GM23338 (cell line): Measurements from ENCODE around the gene NLK. TPM values are rescaled to one million over a fixed set of nuclear protein-coding genes. Genes with fewer than 3 reads are reported as not detected.

Experiments
- ATAC-seq: fragments of 200-7000 bp; cut with Tn5 transposase; 3 replicates; pipeline ENCODE4 v1.9.1; 2020
- DNase-seq: peaks from one replicate; pipeline ENCODE4 v3.0.0-alpha.2; 2015; ENCODE audit warnings: low spot score
- H2AFZ ChIP-seq: fragments of 200-600 bp; sonication (generic); 2 replicates; pipeline ENCODE4 v1.8.0; 2016; ENCODE audit warnings: antibody characterized with exemption, mild to moderate bottlenecking, moderate library complexity
- H3F3A ChIP-seq: fragments of 200-600 bp; sonication (generic); replicated peaks from 2 replicates; pipeline ENCODE4 v1.8.0; 2017; ENCODE audit warnings: antibody characterized with exemption, mixed run types, low read depth
- H3K27ac ChIP-seq: fragments of 200-600 bp; sonication (generic); 2 replicates; pipeline ENCODE4 v1.6.1; 2016; ENCODE audit warnings: low read depth
- H3K27me3 ChIP-seq: fragments of 200-600 bp; sonication (generic); 2 replicates; pipeline ENCODE4 v1.8.0; 2016; ENCODE audit warnings: mild to moderate bottlenecking, mixed run types, moderate library complexity; ENCODE audit not compliant: insufficient read depth
- H3K36me3 ChIP-seq: fragments of 200-600 bp; sonication (generic); 2 replicates; pipeline ENCODE4 v1.8.0; 2016; ENCODE audit warnings: mild to moderate bottlenecking; ENCODE audit not compliant: insufficient read depth
- H3K4me1 ChIP-seq: fragments of 200-600 bp; sonication (generic); 2 replicates; pipeline ENCODE4 v1.8.0; 2016; ENCODE audit warnings: mild to moderate bottlenecking, moderate library complexity; ENCODE audit not compliant: insufficient read depth
- H3K4me2 ChIP-seq: fragments of 200-600 bp; sonication (generic); 2 replicates; pipeline ENCODE4 v1.7.1; 2017; ENCODE audit warnings: mixed run types
- H3K4me3 ChIP-seq: fragments of 200-600 bp; sonication (generic); 2 replicates; pipeline ENCODE4 v1.6.1; 2016; ENCODE audit warnings: mixed run types
- H3K79me2 ChIP-seq: fragments of 200-600 bp; sonication (generic); replicated peaks from 2 replicates; pipeline ENCODE4 v1.8.0; 2017; ENCODE audit warnings: mild to moderate bottlenecking; ENCODE audit not compliant: insufficient read depth
- H3K9me2 ChIP-seq: fragments of 200-600 bp; sonication (generic); 2 replicates; pipeline ENCODE4 v1.8.0; 2017; ENCODE audit not compliant: insufficient read depth
- H4K20me1 ChIP-seq: fragments of 200-600 bp; sonication (generic); replicated peaks from 2 replicates; pipeline ENCODE4 v1.8.0; 2017; ENCODE audit warnings: mild to moderate bottlenecking; ENCODE audit not compliant: insufficient read depth
- H3K27ac Mint-ChIP-seq: 2 replicates; pipeline ENCODE4 v1.8.0; 2020; ENCODE audit warnings: inconsistent platforms, mild to moderate bottlenecking, moderate library complexity, mixed read lengths
- H3K27me3 Mint-ChIP-seq: 3 replicates; pipeline ENCODE4 v1.8.0; 2022; ENCODE audit warnings: low read depth, mild to moderate bottlenecking, moderate library complexity, mixed read lengths, inconsistent platforms; ENCODE audit not compliant: insufficient read depth, poor library complexity
- H3K36me3 Mint-ChIP-seq: 3 replicates; pipeline ENCODE4 v1.8.0; 2021; ENCODE audit warnings: low read depth, mild to moderate bottlenecking, inconsistent platforms, moderate library complexity, mixed read lengths
- H3K4me1 Mint-ChIP-seq: 3 replicates; pipeline ENCODE4 v1.8.0; 2020; ENCODE audit warnings: mild to moderate bottlenecking, inconsistent platforms, mixed read lengths
- H3K4me3 Mint-ChIP-seq: 3 replicates; pipeline ENCODE4 v1.8.0; 2021; ENCODE audit warnings: moderate library complexity, mild to moderate bottlenecking, inconsistent platforms, mixed read lengths
- H3K9me3 Mint-ChIP-seq: 3 replicates; pipeline ENCODE4 v1.8.0; 2020; ENCODE audit warnings: moderate library complexity, mild to moderate bottlenecking, inconsistent platforms, mixed read lengths
- CTCF ChIP-seq, 2 experiments: fragments of 200-600 bp in 1 of 2; sonication (generic) in 1 of 2; conservative IDR thresholded peaks; 2 replicates each; pipeline versions ENCODE4 v1.5.1 to v1.6.1; 2016 to 2017; ENCODE audit warnings: antibody characterized with exemption in 2 of 2, low read depth in 2 of 2, mild to moderate bottlenecking in 2 of 2, moderate library complexity in 1 of 2
- EZH2phosphoT487 ChIP-seq: fragments of 200-600 bp; sonication (generic); IDR thresholded peaks from one replicate; pipeline ENCODE4 v1.8.1; 2018; ENCODE audit warnings: antibody characterized with exemption; ENCODE audit not compliant: unreplicated experiment
- NANOG ChIP-seq: IDR thresholded peaks from 2 replicates; pipeline ENCODE4 v1.6.1; 2016; ENCODE audit warnings: antibody characterized with exemption, borderline replicate concordance
- STAT1 ChIP-seq: IDR thresholded peaks from one replicate; pipeline ENCODE4 v1.6.1; 2016; ENCODE audit warnings: antibody characterized with exemption; ENCODE audit not compliant: unreplicated experiment
- ZNF114 ChIP-seq: fragments of 250-450 bp; sonication (Bioruptor Pico); IDR thresholded peaks from 2 replicates; pipeline ENCODE4 v1.5.0; 2020; ENCODE audit warnings: mild to moderate bottlenecking, moderate library complexity
- ZNF462 ChIP-seq: fragments of 250-450 bp; sonication (Bioruptor Pico); IDR thresholded peaks from 2 replicates; pipeline ENCODE4 v1.5.0; 2020; ENCODE audit warnings: mild to moderate bottlenecking, moderate library complexity
- polyA plus RNA-seq: library from polyadenylated mRNA; unstranded; fragments of >200 nt; fragmentation: Nextera tagmentation; extraction: Ambion mirVana; gene quantifications from 2 replicates; pipeline ENCODE4 v1.2.1, GENCODE V29; 2016
- total RNA-seq: library from RNA; depleted of rRNA; stranded (reverse); fragments of >200 nt; shearing (Covaris generic); gene quantifications from 2 replicates; pipeline ENCODE4 v1.2.3, GENCODE V29; 2014

The NLK gene
- total and polyA plus RNA-seq, 2 experiments from 2014 or later: 34.7 to 78.5 TPM

DNA sequence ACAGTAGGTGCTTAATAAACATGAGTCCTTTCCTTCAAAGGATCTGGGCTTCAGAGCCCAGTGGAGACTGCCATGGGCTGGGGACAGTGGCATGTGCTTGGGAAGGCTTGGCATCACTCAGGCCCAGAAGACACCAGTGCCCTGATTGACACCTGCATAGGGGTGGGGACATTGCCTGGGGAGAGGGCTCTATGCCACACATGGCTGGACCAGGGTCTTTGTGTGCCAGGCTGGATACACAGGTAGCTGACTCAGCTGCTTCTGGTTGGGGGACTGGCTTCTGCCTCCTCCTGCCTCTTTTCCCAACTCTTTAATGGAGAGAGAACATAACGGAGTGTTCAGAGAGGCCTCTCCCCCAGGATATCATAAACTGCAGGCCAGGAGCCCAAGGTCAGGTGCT lies 183.4 kb downstream of the NLK start:
- Histone ChIP-seq H2AFZ (no peak overlapping the region), H3F3A (no peaks in the 10 kb centered on the region), H3K27ac (no peak overlapping the region), H3K4me1 (peaks cover 13% of the 10 kb centered on the region; the same call in 1 of the 2 replicates), H3K4me3 (no peak overlapping the region), H3K79me2 (no peaks in the 10 kb centered on the region), H3K4me2 (no peak overlapping the region), H3K9me2 (no peaks in the 10 kb centered on the region), H3K27me3 (no peaks in the 10 kb centered on the region), H4K20me1 (no peaks in the 10 kb centered on the region), H3K36me3 (no peaks in the 10 kb centered on the region)
- Mint-ChIP-seq H3K4me3 (peak overlapping the region; percentile 37; the same call in 1 of the 3 replicates), H3K4me1 (peaks cover 21% of the 10 kb centered on the region), H3K9me3 (peaks cover 15% of the 10 kb centered on the region), H3K27me3 (peaks cover 26% of the 10 kb centered on the region), H3K36me3 (peaks cover 21% of the 10 kb centered on the region), H3K27ac (no peak overlapping the region)
- DNase-seq (no peak), ATAC-seq (no peak)
- TF ChIP-seq CTCF (conservative IDR thresholded peaks at IDR 0.05; ENCODE audit: low read depth in 2 of 2) (no peak), ZNF114 (CRISPR knock-in tag) (no peak), STAT1 (no peak), NANOG (no peak)

- peaks cover 22% of the 10 kb centered on the region for H3K27me3 Mint-ChIP-seq
- Histone ChIP-seq H3K27me3 (no peaks in the 10 kb centered on the region), H3K27ac (0 out of 2 replicates have a peak overlapping the region, but pooled peaks have one; percentile 95), H3K36me3 (no peaks in the 10 kb centered on the region), H3F3A (no peaks in the 10 kb centered on the region), H2AFZ (no peak overlapping the region), H3K4me1 (peaks cover 13% of the 10 kb centered on the region; the same call in 1 of the 2 replicates), H3K9me2 (no peaks in the 10 kb centered on the region), H4K20me1 (no peaks in the 10 kb centered on the region), H3K4me2 (peak overlapping the region; percentile 88), H3K79me2 (no peaks in the 10 kb centered on the region), H3K4me3 (peak overlapping the region; percentile 81)
- H3K9me3 Mint-ChIP-seq: peaks cover 15% of the 10 kb centered on the region
- H3K4me3 Mint-ChIP-seq: peak overlapping the region; percentile 94
- ATAC-seq (peak; percentile 6; the same call in 1 of the 3 replicates), DNase-seq (no peak)
- peaks cover 19% of the 10 kb centered on the region for H3K36me3 Mint-ChIP-seq
- H3K27ac Mint-ChIP-seq: no peak overlapping the region
- H3K4me1 Mint-ChIP-seq: peaks cover 22% of the 10 kb centered on the region
- TF ChIP-seq ZNF462 (CRISPR knock-in tag): no peak
- TF ChIP-seq CTCF (conservative IDR thresholded peaks at IDR 0.05; ENCODE audit: low read depth in 2 of 2): no peak
- TF ChIP-seq EZH2phosphoT487: no peak
These were observed 184.3 kb downstream of the NLK start for GRCh38 chr17:28226563-28227315.
